C4-2B (cell line): Measurements from ENCODE around the gene ATP13A3.
A peak's percentile ranks its signal among the peaks of the same experiment; 100 is the strongest.

Source experiments
- H3K27ac ChIP-seq: fragments of 450-650 bp; 2 replicates; pipeline ENCODE4 v1.5.1; 2017
- ZFX ChIP-seq: fragments of 450-650 bp; IDR thresholded peaks from 2 replicates; pipeline ENCODE4 v1.6.1; 2017
- TF ChIP-seq, protein P1 (sequence below): fragments of 450-650 bp; conservative IDR thresholded peaks from 2 replicates; pipeline ENCODE4 v1.5.1; 2017; ENCODE audit warnings: mild to moderate bottlenecking

The ATP13A3 gene

DNA sequence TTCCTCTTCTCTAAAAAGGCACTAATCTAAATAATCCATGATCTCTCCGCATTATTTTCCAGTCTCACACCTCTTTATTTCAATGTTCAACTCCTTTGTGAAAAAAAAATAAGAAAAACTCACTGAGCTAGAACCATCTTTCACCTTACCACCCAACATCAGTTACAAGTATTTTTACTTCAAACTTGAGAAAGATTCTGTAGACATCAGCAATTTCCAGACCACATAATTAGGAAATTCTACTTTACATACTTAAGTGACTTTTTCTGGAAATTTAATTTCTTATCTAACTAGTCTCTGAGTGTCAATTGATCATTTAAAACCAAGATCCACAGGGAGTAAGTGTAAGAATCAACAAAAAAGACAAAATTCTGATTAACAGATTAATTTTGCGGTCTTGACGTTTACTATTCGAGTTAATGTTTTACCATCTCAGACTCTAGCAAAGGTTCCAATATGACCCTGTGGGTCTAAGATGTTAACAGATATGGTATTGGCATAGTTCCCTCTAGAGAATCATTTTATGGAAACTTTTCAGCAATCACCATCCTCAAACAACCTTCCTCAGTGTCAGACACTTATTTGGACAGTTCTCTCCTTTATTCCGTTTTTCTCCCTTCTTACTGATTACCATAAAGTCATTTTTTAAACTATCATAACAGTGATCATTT, 5.1 kb downstream of the ATP13A3 start:
- no peak for TF ChIP-seq ZFX
- TF ChIP-seq, protein P1, sequence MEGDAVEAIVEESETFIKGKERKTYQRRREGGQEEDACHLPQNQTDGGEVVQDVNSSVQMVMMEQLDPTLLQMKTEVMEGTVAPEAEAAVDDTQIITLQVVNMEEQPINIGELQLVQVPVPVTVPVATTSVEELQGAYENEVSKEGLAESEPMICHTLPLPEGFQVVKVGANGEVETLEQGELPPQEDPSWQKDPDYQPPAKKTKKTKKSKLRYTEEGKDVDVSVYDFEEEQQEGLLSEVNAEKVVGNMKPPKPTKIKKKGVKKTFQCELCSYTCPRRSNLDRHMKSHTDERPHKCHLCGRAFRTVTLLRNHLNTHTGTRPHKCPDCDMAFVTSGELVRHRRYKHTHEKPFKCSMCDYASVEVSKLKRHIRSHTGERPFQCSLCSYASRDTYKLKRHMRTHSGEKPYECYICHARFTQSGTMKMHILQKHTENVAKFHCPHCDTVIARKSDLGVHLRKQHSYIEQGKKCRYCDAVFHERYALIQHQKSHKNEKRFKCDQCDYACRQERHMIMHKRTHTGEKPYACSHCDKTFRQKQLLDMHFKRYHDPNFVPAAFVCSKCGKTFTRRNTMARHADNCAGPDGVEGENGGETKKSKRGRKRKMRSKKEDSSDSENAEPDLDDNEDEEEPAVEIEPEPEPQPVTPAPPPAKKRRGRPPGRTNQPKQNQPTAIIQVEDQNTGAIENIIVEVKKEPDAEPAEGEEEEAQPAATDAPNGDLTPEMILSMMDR: no peak
- H3K27ac ChIP-seq: no peak overlapping the region

DNA sequence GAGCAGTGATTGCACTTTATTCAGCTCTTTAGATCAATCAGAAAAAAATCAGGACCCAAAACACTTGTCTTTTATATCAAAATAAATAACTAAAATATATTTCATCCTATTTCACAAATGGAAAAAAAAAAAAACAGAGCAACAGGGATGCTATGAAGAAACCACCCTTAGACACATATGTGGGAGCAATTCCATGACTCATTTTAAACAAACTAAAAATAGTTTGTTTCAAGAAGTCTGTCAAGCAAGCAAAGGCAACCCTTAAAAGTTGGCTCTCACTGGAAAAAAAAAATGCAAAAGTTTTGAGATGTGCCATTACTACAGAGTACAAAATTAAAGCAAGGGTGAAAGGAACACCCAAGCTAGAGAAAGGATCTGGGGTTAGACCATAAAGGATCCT, 5.7 kb downstream of the ATP13A3 start:
- TF ChIP-seq, protein P1: no peak
- no peak for TF ChIP-seq ZFX
- no peak overlapping the region for H3K27ac ChIP-seq

DNA sequence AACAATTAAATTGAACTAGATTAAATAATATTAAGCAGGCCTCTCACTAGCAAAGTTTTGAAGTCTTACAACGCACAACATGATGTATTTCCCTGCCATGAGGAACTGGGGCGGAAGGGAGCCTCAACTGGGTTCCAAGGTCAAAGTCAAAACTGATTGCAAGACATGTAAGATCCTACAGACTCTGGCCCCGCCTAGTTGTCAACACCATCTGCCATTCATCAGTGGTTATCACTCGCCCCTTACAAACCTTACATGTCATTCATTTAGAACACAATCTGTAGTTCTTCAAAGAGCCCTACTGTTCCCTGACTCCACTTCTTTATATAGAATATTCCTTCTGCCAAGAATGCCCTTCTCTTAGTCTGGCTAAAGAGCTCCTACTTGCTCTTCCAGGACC, 10.0 kb downstream of the ATP13A3 start:
- TF ChIP-seq, protein P1: no peak
- TF ChIP-seq ZFX: no peak
- no peak overlapping the region for H3K27ac ChIP-seq

DNA sequence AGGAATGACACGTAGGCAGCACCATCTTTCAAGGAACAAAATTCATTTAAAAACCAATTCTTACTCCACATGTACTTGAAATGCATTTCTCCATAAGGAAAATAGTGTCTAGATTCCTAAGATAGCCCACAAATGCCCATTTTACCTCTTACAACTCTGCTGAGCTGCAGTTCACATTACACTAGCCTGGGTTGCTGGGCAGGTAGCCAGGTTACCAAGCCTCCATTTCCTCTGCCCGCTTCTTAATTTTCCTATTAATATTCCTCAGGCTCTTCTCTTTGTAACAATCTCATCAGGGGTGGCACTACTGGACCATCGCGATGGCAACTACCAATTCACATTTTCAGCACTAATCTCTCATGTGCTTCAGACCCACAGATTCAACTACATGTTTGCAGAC, 10.8 kb downstream of the ATP13A3 start:
- TF ChIP-seq, protein P1: no peak
- no peak for TF ChIP-seq ZFX
- no peak overlapping the region for H3K27ac ChIP-seq

DNA sequence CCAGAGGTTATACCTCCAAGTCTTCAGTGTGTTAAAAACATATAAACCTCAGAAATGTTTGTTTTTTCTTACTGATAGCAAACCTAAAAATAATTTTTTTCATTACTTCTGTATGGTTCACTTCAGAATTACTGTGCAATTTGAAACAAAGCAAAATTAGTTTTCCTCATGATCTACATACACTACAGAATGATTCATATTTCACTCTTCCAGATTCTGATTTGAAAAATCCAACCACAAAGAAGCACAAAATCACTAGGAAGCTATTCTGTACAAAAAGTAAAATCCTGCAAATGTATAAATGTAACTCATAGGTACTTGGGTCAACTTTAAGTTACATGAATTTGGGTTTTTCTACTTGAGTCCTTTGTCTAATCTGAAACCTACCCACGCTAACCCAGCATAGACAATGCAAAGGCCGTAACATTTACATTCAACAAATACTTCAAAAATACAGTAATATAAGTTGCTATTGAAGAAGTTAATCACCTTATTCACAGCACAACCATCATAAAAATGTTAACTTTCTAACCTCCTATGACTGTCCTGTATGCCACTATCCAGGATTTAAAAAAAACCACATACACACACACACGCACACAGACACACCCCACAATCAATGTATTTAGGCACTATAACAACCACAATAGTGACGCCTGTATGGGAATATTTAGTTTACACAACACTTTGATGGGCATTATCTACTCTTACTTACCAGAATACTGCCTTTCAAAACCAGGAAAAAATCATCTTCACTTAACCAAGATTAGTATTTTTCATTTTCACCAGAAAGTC, 11.5 kb downstream of the ATP13A3 start:
- TF ChIP-seq, protein P1: no peak
- no peak for TF ChIP-seq ZFX
- H3K27ac ChIP-seq: no peak overlapping the region

DNA sequence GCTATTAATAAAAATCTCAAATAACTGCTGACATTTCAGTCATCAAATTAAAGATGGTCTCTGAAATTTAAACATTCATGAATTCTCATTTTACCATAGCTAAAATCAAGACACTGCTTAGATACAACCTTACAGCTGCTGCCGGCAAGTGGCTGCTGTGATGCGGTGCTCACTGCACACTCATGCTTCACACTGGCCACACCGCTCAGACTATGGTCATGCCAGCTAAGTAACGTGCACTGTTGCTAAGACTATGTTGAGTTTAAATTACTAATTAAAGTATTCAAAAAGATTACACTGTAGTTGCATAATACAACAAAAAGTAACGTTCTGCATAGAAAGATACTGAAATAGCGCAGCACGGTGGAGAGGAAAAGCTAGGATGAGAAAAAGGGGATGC, 12.1 kb downstream of the ATP13A3 start:
- H3K27ac ChIP-seq: no peak overlapping the region
- TF ChIP-seq, protein P1: no peak
- TF ChIP-seq ZFX: no peak

DNA sequence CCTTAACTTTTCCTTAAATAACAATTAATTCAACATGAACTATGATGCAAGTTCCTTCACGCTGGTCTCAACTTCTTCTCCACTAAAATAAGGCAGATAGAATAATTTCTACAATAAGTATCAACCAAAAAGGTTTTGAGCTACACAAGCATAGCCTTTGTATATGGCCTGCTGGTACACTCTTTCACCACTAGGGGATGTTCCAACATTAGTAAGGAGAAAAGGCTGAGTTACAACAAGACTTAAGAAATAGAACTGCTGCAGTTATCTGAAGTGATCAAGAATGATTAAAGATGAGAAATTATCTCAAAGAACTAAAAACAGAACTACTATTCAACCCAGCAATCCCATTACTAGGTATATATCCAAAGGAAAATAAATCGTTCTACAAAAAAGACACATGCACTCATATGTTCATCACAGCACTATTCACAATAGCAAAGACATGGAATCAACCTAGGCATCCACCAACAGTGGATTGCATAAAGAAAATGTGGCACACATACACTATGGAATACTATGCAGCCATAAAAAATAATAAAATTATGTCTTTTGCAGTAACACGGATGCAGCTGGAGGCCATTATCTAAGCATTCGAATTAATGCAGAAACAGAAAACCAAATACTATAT, 14.4 kb downstream of the ATP13A3 start:
- no peak overlapping the region for H3K27ac ChIP-seq
- TF ChIP-seq, protein P1: peak; percentile 100
- no peak for TF ChIP-seq ZFX
